ENCODE results near the gene ADD3.
"Not testable (repeated sequence)": the region's sequence is repeated elsewhere in the genome, so short reads cannot be mapped to it uniquely, and the experiment has no call there.

The ADD3 gene

DNA sequence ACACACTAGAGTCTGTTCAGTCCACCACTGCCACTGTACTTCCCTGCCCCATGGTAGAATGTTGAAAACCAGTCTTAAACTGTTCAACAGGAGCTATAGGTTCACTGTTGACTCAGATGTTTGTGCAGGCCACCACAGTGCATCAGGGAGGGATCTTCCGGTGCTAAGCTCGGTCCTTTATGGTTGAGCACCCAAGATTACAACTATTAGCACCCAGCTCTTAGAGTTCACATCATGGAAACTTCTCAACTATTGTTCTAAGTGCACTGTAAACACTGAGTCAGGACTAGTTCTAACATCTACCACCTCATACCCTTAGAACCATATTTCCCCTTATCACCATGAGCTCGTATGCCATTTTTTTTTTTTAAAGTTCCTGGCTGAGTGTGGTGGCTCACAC lies 102.6 kb downstream of the ADD3 start:
- H3K4me3 ChIP-seq (replicated peaks in 1 of 2; ENCODE audit: low read depth in 2 of 2, low read length in 2 of 2), result no peak overlapping the region
- no peak for DNase-seq (ENCODE audit: low read depth in 2 of 2)
- TF ChIP-seq CTCF (IDR thresholded peaks at IDR 0.05; ENCODE audit: low read depth, low read length), result no peak

DNA sequence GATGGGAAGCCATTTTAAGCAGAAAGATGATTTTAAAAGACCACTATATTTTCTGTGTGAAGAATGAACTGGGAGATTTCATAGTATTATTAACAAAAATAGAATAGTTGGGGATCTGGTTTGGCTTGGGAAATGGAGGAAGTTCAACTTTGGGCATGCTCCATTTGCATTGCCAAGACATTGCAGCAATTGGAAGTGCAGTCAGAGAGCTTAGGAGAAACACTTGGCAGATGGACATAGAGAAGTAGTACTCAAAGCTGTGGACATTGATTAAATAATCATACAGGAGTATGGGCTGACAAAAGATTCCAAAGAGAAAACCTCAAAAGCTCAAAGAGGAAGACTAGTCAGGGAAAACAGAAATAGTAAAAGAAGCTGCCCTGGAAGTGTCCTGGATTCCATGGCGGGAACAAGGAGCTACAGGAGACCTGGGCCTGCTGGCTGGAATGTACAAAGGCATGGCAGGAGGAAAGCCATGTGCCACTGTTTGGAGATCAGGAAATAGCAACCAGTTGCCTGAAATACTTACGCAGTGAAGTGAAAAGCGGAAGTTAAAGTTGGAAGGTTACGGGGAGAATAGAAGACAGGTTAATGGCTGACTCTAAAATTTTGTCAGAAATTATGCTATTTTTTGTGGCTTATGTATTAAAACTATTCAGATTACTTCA lies 106.0 kb downstream of the ADD3 start:
- no peak for TF ChIP-seq CTCF (IDR thresholded peaks at IDR 0.05; ENCODE audit: low read depth, low read length)
- no peak for DNase-seq (ENCODE audit: low read depth in 2 of 2)
- no peak overlapping the region for H3K4me3 ChIP-seq (replicated peaks in 1 of 2; ENCODE audit: low read depth in 2 of 2, low read length in 2 of 2)

- not testable (repeated sequence) for DNase-seq (ENCODE audit: low read depth in 2 of 2); H3K4me3 ChIP-seq (replicated peaks in 1 of 2; ENCODE audit: low read depth in 2 of 2, low read length in 2 of 2)
These were observed 106.9 kb downstream of the ADD3 start for GRCh38 chr10:110114668-110115067.

- TF ChIP-seq CTCF (IDR thresholded peaks at IDR 0.05; ENCODE audit: low read depth, low read length), result no peak
- DNase-seq (ENCODE audit: low read depth in 2 of 2), result no peak
- no peak overlapping the region for H3K4me3 ChIP-seq (replicated peaks in 1 of 2; ENCODE audit: low read depth in 2 of 2, low read length in 2 of 2)
These were observed 108.2 kb downstream of the ADD3 start for GRCh38 chr10:110115784-110116520.

DNA sequence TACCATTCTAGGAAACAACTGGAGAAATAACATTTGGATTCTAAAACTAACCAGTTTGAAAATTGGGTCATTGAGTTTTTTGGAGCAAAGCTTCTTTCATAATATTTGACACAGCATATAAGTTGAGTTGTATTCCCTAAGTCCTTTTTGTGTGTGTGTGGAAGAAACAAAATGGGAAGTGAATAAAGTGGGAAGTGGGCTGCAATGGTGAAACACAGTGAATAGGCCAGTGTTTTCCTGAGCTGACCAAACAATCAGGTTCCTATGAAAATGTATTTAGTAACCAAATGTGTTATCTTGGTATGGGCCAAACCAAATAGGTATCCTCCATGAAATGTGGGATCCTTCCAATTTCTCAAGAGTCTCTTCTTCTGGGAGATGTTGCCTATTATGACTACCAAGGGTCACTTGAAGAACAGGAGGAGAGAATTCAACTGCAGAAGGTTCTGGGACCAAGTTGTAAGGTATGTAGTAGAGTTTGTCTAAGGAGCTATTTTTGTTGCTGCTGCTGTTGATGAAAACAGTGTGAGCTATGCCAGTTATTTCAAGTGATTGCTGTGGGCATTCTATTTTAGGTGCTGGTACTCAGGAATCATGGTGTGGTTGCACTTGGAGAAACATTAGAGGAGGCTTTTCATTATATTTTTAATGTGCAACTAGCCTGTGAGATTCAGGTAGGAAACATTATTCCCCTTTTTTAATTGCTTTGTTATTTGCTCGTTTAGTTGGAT lies 111.3 kb downstream of the ADD3 start:
- no peak for TF ChIP-seq CTCF (IDR thresholded peaks at IDR 0.05; ENCODE audit: low read depth, low read length)
- no peak for DNase-seq (ENCODE audit: low read depth in 2 of 2)
- H3K4me3 ChIP-seq (replicated peaks in 1 of 2; ENCODE audit: low read depth in 2 of 2, low read length in 2 of 2), result no peak overlapping the region

DNA sequence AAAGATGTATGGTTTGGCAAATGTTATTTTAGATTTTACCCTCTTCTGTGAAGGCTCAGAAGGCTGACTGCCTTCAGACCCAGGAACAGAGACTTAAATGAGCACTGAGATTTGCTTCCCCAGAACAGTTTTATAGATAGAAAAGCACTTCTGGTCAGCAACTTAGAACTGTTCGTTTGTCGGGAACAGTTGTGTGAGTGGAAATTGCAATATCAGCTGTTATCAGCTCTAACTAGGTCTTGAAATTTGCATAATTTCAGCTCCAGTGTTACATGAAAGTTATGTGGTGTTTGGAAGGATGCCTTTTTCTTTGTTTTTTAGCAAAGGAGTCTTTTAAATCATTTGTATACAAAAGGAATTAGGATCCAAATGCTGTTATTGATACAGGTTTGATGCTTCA lies 115.8 kb downstream of the ADD3 start:
- no peak for TF ChIP-seq CTCF (IDR thresholded peaks at IDR 0.05; ENCODE audit: low read depth, low read length)
- no peak for DNase-seq (ENCODE audit: low read depth in 2 of 2)
- no peak overlapping the region for H3K4me3 ChIP-seq (replicated peaks in 1 of 2; ENCODE audit: low read depth in 2 of 2, low read length in 2 of 2)

DNA sequence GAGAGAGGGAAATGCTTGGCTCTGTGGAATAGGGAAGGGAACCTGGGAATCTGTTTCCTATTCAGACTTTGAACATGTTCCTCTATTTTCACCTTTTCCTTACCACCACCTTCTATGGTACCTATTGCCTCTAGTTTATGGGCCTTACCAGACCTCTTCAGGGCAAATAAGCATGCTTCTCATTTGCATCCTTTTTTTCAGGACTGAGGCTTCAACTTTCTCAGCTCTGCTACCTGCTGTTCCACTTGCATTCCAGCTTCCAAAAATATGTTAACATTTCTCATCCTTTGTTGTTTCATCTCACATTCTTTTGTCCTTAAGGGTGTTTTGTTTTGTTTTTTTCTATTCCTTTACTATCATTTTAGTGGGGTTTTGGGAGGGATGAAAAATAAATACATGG lies 121.7 kb downstream of the ADD3 start:
- no peak for DNase-seq (ENCODE audit: low read depth in 2 of 2)
- TF ChIP-seq CTCF (IDR thresholded peaks at IDR 0.05; ENCODE audit: low read depth, low read length), result no peak
- H3K4me3 ChIP-seq (replicated peaks in 1 of 2; ENCODE audit: low read depth in 2 of 2, low read length in 2 of 2), result no peak overlapping the region

All from cardiac fibroblast (primary cell).